Activated naive CD4-positive, alpha-beta T cell treated with anti-CD3 and anti-CD28 coated beads for 36 hours (primary cell): ENCODE data around the gene CYP2S1. TPM values are rescaled to one million over a fixed set of nuclear protein-coding genes. Genes with fewer than 3 reads are reported as not detected.
"Not testable (repeated sequence)": the region's sequence is repeated elsewhere in the genome, so short reads cannot be mapped to it uniquely, and the experiment has no call there.

Source experiments
- CTCF ChIA-PET: fragments of 350-600 bp; sonication (Branson Sonifier 250); formaldehyde crosslinking; loops from one replicate; lab custom pipeline; 2021; ENCODE audit warnings: antibody characterized with exemption; lab: Charles Lee
- DNase-seq: peaks from one replicate; pipeline ENCODE4 v3.0.0-alpha.2; 2020
- H3K27ac Mint-ChIP-seq: one replicate; pipeline ENCODE4 v1.8.0; 2021; ENCODE audit warnings: mild to moderate bottlenecking, mixed read lengths
- H3K27me3 Mint-ChIP-seq: one replicate; pipeline ENCODE4 v1.8.0; 2021; ENCODE audit warnings: low read depth, mixed read lengths
- H3K36me3 Mint-ChIP-seq: one replicate; pipeline ENCODE4 v1.8.0; 2021; ENCODE audit warnings: low read depth, mixed read lengths
- H3K4me1 Mint-ChIP-seq: one replicate; pipeline ENCODE4 v1.8.0; 2021; ENCODE audit warnings: low read depth, mixed read lengths
- H3K4me3 Mint-ChIP-seq: one replicate; pipeline ENCODE4 v1.8.0; 2021; ENCODE audit warnings: mild to moderate bottlenecking, moderate library complexity, mixed read lengths
- H3K9me3 Mint-ChIP-seq: one replicate; pipeline ENCODE4 v1.8.0; 2021; ENCODE audit warnings: mixed read lengths
- intact Hi-C: fragments of 100-400 bp; cut with micrococcal nuclease; formaldehyde crosslinking; loops from one replicate; pipeline ENCODE4 v1.15.1; 2023
- total RNA-seq, 2 experiments: library from RNA; stranded (reverse); gene quantifications; one replicate each; pipeline ENCODE4 v1.2.3, GENCODE V29; 2021

Gene CYP2S1
- total RNA-seq, 2 experiments from 2014 or later = 0.79 to 1.9 TPM

GRCh38 chr19:41204338-41204737 lies 11.3 kb downstream of the CYP2S1 start:
- intact Hi-C loops = loop anchor here (1.0 to 10.0 kb wide), 6 partner anchors 58 to 370 kb away; partner anchors contain the start of genes B3GNT8, CEACAM21 and TGFB1

GRCh38 chr19:41205995-41206394 lies 13.0 kb downstream of the CYP2S1 start:
- H3K4me1 Mint-ChIP-seq = peaks cover 4% of the 10 kb centered on the region
- H3K9me3 Mint-ChIP-seq = no peaks in the 10 kb centered on the region
- intact Hi-C loops = loop anchor here (10.0 kb wide), 1 partner anchor 369 kb away; the partner anchor contains the start of gene CEACAM21
- no peak overlapping the region for H3K27ac Mint-ChIP-seq
- H3K4me3 Mint-ChIP-seq = no peak overlapping the region
- H3K36me3 Mint-ChIP-seq = no peaks in the 10 kb centered on the region
- DNase-seq = peak; percentile 23
- H3K27me3 Mint-ChIP-seq = no peaks in the 10 kb centered on the region
- CTCF ChIA-PET = interaction anchor here (8.0 kb wide), 1 partner anchor 55 kb away, joined by 118 read pairs; the partner anchor contains the start of gene HNRNPUL1

More at GRCh38 chr19:41204338-41204737, 11.3 kb downstream of the CYP2S1 start:
- H3K36me3 Mint-ChIP-seq, H3K27me3 Mint-ChIP-seq, H3K9me3 Mint-ChIP-seq, H3K4me3 Mint-ChIP-seq, H3K4me1 Mint-ChIP-seq, H3K27ac Mint-ChIP-seq: not testable (repeated sequence)
- CTCF ChIA-PET = interaction anchor here (0.6 to 8.0 kb wide), 12 partner anchors 12 to 244 kb away, joined by 3 to 118 read pairs (median 4); partner anchors contain the start of genes CCDC97 and HNRNPUL1
- DNase-seq = peak; percentile 92

GRCh38 chr19:41206456-41206855 lies 13.4 kb downstream of the CYP2S1 start:
- Mint-ChIP-seq H3K27me3 (no peaks in the 10 kb centered on the region), H3K4me3 (no peak overlapping the region), H3K9me3 (no peaks in the 10 kb centered on the region), H3K36me3 (no peaks in the 10 kb centered on the region), H3K27ac (no peak overlapping the region), H3K4me1 (peaks cover 4% of the 10 kb centered on the region)
- intact Hi-C loops = loop anchor here (10.0 kb wide), 1 partner anchor 368 kb away; the partner anchor contains the start of gene CEACAM21
- no peak for DNase-seq
- CTCF ChIA-PET = interaction anchor here (8.0 kb wide), 1 partner anchor 55 kb away, joined by 118 read pairs; the partner anchor contains the start of gene HNRNPUL1

GRCh38 chr19:41206926-41207750 lies 14.1 kb downstream of the CYP2S1 start:
- H3K36me3 Mint-ChIP-seq = no peaks in the 10 kb centered on the region
- no peaks in the 10 kb centered on the region for H3K27me3 Mint-ChIP-seq
- no peaks in the 10 kb centered on the region for H3K9me3 Mint-ChIP-seq
- no peak overlapping the region for H3K27ac Mint-ChIP-seq
- no peak overlapping the region for H3K4me3 Mint-ChIP-seq
- H3K4me1 Mint-ChIP-seq = peaks cover 4% of the 10 kb centered on the region
- DNase-seq = no peak
- intact Hi-C loops = loop anchor here (10.0 kb wide), 1 partner anchor 368 kb away; the partner anchor contains the start of gene CEACAM21
- CTCF ChIA-PET = interaction anchor here (8.0 kb wide), 1 partner anchor 54 kb away, joined by 118 read pairs; the partner anchor contains the start of gene HNRNPUL1

GRCh38 chr19:41214161-41214560 lies 21.1 kb downstream of the CYP2S1 start:
- no peaks in the 10 kb centered on the region for H3K9me3 Mint-ChIP-seq
- H3K27ac Mint-ChIP-seq = no peak overlapping the region
- H3K4me3 Mint-ChIP-seq = no peak overlapping the region
- H3K27me3 Mint-ChIP-seq = peaks cover 11% of the 10 kb centered on the region
- CTCF ChIA-PET = interaction anchor here (0.7 kb wide), 1 partner anchor 524 kb away, joined by 3 read pairs; the partner anchor contains the start of gene NUMBL
- intact Hi-C loops = no loop called here
- no peaks in the 10 kb centered on the region for H3K36me3 Mint-ChIP-seq
- no peak for DNase-seq
- H3K4me1 Mint-ChIP-seq = no peaks in the 10 kb centered on the region

GRCh38 chr19:41217741-41218140 lies 24.7 kb downstream of the CYP2S1 start:
- peaks cover 21% of the 10 kb centered on the region for H3K27me3 Mint-ChIP-seq
- intact Hi-C loops = no loop called here
- H3K4me1 Mint-ChIP-seq = no peaks in the 10 kb centered on the region
- CTCF ChIA-PET = no interaction called here
- no peak for DNase-seq
- H3K4me3 Mint-ChIP-seq = no peak overlapping the region
- H3K27ac Mint-ChIP-seq = no peak overlapping the region
- no peaks in the 10 kb centered on the region for H3K36me3 Mint-ChIP-seq
- H3K9me3 Mint-ChIP-seq = no peaks in the 10 kb centered on the region

GRCh38 chr19:41218249-41218614 lies 25.2 kb downstream of the CYP2S1 start:
- no peaks in the 10 kb centered on the region for H3K36me3 Mint-ChIP-seq
- no peak for DNase-seq
- no peak overlapping the region for H3K27ac Mint-ChIP-seq
- H3K4me3 Mint-ChIP-seq = no peak overlapping the region
- no peaks in the 10 kb centered on the region for H3K4me1 Mint-ChIP-seq
- no peaks in the 10 kb centered on the region for H3K9me3 Mint-ChIP-seq
- intact Hi-C loops = no loop called here
- CTCF ChIA-PET = no interaction called here
- H3K27me3 Mint-ChIP-seq = peaks cover 21% of the 10 kb centered on the region

GRCh38 chr19:41218615-41219507 lies 25.8 kb downstream of the CYP2S1 start, which contains the start of gene AXL:
AXL (plus strand) TSS chr19:41219223; CDS start chr19:41219393, 170 bp downstream.
- Mint-ChIP-seq H3K27me3 (peaks cover 21% of the 10 kb centered on the region), H3K27ac (no peak within 1 kb of the TSS), H3K4me1 (no peaks in the 10 kb centered on the region)

GRCh38 chr19:41219924-41220567 lies 27.0 kb downstream of the CYP2S1 start:
- no peak overlapping the region for H3K27ac Mint-ChIP-seq

More at GRCh38 chr19:41218615-41219507, 25.8 kb downstream of the CYP2S1 start, which contains the start of gene AXL:
- CTCF ChIA-PET = no interaction called here
- intact Hi-C loops = no loop called here
- Mint-ChIP-seq H3K36me3 (no peaks in the 10 kb centered on the region), H3K9me3 (no peaks in the 10 kb centered on the region), H3K4me3 (no peak within 1 kb of the TSS)
- no peak for DNase-seq

GRCh38 chr19:41220811-41221210 lies 27.8 kb downstream of the CYP2S1 start:
- H3K9me3 Mint-ChIP-seq = no peaks in the 10 kb centered on the region
- peaks cover 21% of the 10 kb centered on the region for H3K27me3 Mint-ChIP-seq
- peaks cover 6% of the 10 kb centered on the region for H3K4me1 Mint-ChIP-seq
- no peaks in the 10 kb centered on the region for H3K36me3 Mint-ChIP-seq
- no peak overlapping the region for H3K27ac Mint-ChIP-seq
- CTCF ChIA-PET = interaction anchor here (0.7 to 0.9 kb wide), 2 partner anchors 94 to 228 kb away, joined by 3 read pairs; no protein-coding TSS in a partner anchor
- DNase-seq = no peak
- intact Hi-C loops = no loop called here
- H3K4me3 Mint-ChIP-seq = no peak overlapping the region

More at GRCh38 chr19:41219924-41220567, 27.0 kb downstream of the CYP2S1 start:
- DNase-seq = no peak
- CTCF ChIA-PET = interaction anchor here (0.7 to 0.9 kb wide), 2 partner anchors 93 to 229 kb away, joined by 3 read pairs; no protein-coding TSS in a partner anchor
- Mint-ChIP-seq H3K9me3 (no peaks in the 10 kb centered on the region), H3K4me3 (no peak overlapping the region), H3K36me3 (no peaks in the 10 kb centered on the region), H3K27me3 (peaks cover 21% of the 10 kb centered on the region), H3K4me1 (no peaks in the 10 kb centered on the region)
- intact Hi-C loops = no loop called here

GRCh38 chr19:41221514-41222205 lies 28.6 kb downstream of the CYP2S1 start:
- CTCF ChIA-PET = no interaction called here
- no peaks in the 10 kb centered on the region for H3K36me3 Mint-ChIP-seq
- no peaks in the 10 kb centered on the region for H3K9me3 Mint-ChIP-seq
- peaks cover 21% of the 10 kb centered on the region for H3K27me3 Mint-ChIP-seq
- peaks cover 10% of the 10 kb centered on the region for H3K4me1 Mint-ChIP-seq
- H3K27ac Mint-ChIP-seq = no peak overlapping the region
- intact Hi-C loops = no loop called here
- no peak overlapping the region for H3K4me3 Mint-ChIP-seq
- no peak for DNase-seq
